Head of caudate nucleus (tissue), 42 donors: ENCODE data around the gene HOXC11.

Experiments used
- DNase-seq, 42 donors: peaks; one replicate each; pipeline versions ENCODE4 v3.0.0 to v3.0.0-alpha.2; 2020 to 2021; ENCODE audit warnings: mixed read lengths in 7 of 42
- intact Hi-C: fragments of 100-400 bp; cut with DNase I; formaldehyde crosslinking; loops from one replicate; pipeline ENCODE4 v1.15.0; 2022

The HOXC11 gene

GRCh38 chr12:53941187-53941586 is 31.7 kb upstream of the HOXC11 start:
- intact Hi-C loops: no loop called here
- no peak for DNase-seq

- intact Hi-C loops: no loop called here
- no peak for DNase-seq
Measured at GRCh38 chr12:53941750-53942149, 31.2 kb upstream of the HOXC11 start.

- no peak for DNase-seq
- intact Hi-C loops: no loop called here
Measured at GRCh38 chr12:53942467-53942997, 30.4 kb upstream of the HOXC11 start.

- intact Hi-C loops: no loop called here
- no peak for DNase-seq
Measured at GRCh38 chr12:53944209-53944608, 28.7 kb upstream of the HOXC11 start.

GRCh38 chr12:53944907-53945847 is 27.7 kb upstream of the HOXC11 start:
- DNase-seq: no peak
- intact Hi-C loops: no loop called here

GRCh38 chr12:53947743-53948142 is 25.2 kb upstream of the HOXC11 start:
- intact Hi-C loops: no loop called here
- DNase-seq: no peak

- DNase-seq: no peak
- intact Hi-C loops: no loop called here
Measured at GRCh38 chr12:53948650-53949593, 24.0 kb upstream of the HOXC11 start.

- intact Hi-C loops: no loop called here
- DNase-seq: no peak
Measured at GRCh38 chr12:53949631-53950436, 23.1 kb upstream of the HOXC11 start.

- intact Hi-C loops: no loop called here
- no peak for DNase-seq
Measured at GRCh38 chr12:53950437-53950773, 22.5 kb upstream of the HOXC11 start.

- no peak for DNase-seq
- intact Hi-C loops: no loop called here
Measured at GRCh38 chr12:53950789-53951576, 21.9 kb upstream of the HOXC11 start.

GRCh38 chr12:53951577-53952334 is 21.2 kb upstream of the HOXC11 start:
- intact Hi-C loops: no loop called here
- no peak for DNase-seq

GRCh38 chr12:53952335-53952694 is 20.6 kb upstream of the HOXC11 start:
- no peak for DNase-seq
- intact Hi-C loops: no loop called here

GRCh38 chr12:53952871-53953734 is 19.8 kb upstream of the HOXC11 start:
- no peak for DNase-seq
- intact Hi-C loops: no loop called here

- DNase-seq: no peak
- intact Hi-C loops: no loop called here
Measured at GRCh38 chr12:53953831-53954693, 18.9 kb upstream of the HOXC11 start.

- DNase-seq: no peak
- intact Hi-C loops: no loop called here
Measured at GRCh38 chr12:53954694-53955035, 18.3 kb upstream of the HOXC11 start, which contains the start of gene HOXC12. HOXC12 (plus strand) TSS chr12:53954903; CDS start chr12:53954930, 27 bp downstream.
